ENCODE results near the gene VPS13C. TPM values are rescaled to one million over a fixed set of nuclear protein-coding genes. Genes with fewer than 3 reads are reported as not detected.

The VPS13C gene
- total and polyA plus RNA-seq, 2 experiments from 2014 or later, result 10.2 to 20.5 TPM

DNA sequence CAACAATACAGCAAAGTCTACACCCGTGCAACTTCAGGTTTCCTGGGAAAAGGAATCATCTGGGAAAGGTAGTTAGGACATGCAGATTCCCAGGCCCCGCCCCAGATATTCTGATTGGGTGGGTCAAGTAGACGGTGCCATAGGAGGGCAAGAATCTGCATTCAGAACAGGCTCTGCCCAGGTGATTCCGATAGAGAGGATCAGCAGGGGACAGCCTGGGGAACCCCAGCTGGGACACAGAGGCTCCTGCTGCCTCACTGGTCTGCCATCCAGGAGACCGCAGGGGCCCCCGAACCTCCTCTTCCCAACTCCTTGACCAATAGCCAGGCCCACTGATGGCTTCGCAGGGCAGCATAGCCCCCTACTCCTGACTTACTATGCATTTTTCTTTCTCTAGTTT lies 243.4 kb downstream of the VPS13C start (continued):
- TF ChIP-seq ETS1 (IDR thresholded peaks at IDR 0.05) (no peak), EZH2 (IDR thresholded peaks at IDR 0.05; ENCODE audit: low read depth, unreplicated experiment) (no peak), CTCF (conservative IDR thresholded peaks at IDR 0.05; ENCODE audit: low read depth in 2 of 2) (no peak), NANOG (IDR thresholded peaks at IDR 0.05; ENCODE audit: borderline replicate concordance) (no peak), POLR2AphosphoS5 (IDR thresholded peaks at IDR 0.05; ENCODE audit: low read depth) (no peak), STAT1 (IDR thresholded peaks at IDR 0.05; ENCODE audit: unreplicated experiment) (no peak)
- TF ChIP-seq, protein P1, sequence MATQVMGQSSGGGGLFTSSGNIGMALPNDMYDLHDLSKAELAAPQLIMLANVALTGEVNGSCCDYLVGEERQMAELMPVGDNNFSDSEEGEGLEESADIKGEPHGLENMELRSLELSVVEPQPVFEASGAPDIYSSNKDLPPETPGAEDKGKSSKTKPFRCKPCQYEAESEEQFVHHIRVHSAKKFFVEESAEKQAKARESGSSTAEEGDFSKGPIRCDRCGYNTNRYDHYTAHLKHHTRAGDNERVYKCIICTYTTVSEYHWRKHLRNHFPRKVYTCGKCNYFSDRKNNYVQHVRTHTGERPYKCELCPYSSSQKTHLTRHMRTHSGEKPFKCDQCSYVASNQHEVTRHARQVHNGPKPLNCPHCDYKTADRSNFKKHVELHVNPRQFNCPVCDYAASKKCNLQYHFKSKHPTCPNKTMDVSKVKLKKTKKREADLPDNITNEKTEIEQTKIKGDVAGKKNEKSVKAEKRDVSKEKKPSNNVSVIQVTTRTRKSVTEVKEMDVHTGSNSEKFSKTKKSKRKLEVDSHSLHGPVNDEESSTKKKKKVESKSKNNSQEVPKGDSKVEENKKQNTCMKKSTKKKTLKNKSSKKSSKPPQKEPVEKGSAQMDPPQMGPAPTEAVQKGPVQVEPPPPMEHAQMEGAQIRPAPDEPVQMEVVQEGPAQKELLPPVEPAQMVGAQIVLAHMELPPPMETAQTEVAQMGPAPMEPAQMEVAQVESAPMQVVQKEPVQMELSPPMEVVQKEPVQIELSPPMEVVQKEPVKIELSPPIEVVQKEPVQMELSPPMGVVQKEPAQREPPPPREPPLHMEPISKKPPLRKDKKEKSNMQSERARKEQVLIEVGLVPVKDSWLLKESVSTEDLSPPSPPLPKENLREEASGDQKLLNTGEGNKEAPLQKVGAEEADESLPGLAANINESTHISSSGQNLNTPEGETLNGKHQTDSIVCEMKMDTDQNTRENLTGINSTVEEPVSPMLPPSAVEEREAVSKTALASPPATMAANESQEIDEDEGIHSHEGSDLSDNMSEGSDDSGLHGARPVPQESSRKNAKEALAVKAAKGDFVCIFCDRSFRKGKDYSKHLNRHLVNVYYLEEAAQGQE (IDR thresholded peaks at IDR 0.05; ENCODE audit: unreplicated experiment), result no peak

DNA sequence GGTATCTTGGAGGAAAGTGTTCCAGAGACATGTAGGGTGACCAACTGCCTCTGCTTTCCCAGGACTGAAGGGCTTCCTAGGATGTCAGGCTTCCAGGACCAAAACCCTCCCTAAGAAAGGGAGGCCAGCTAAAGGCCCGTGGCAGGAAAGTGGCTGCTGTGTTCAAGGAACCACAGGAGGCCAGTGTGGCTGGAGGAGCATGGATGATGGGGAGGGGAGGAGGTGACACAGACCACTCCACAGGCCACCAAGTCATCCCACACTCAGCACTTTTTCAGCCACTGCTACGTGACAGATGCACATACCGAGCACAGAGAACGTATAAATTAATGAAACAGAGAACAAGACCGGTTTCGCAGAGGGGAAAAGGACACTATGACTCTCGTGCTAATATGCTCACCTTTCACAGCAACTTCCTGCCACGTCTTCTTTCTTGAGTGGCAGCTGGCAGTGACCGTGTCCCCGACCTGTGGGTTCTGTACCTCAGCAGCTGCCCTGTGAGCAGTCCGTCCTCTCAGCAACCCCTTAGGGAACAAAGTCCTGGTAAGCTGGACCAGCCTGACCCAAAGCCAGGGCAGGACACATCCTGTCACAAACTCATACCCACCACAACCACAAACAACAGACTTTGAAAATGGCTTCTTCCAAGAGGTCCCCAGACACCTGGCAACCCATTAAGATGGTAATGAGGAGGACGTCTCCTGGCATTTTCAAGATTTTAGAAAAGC lies 244.7 kb downstream of the VPS13C start:
- no peak overlapping the region for H3K4me2 ChIP-seq
- peak overlapping the region; percentile 10; the same call in 1 of the 2 replicates for H2AFZ ChIP-seq
- no peaks in the 10 kb centered on the region for H3K79me2 ChIP-seq (replicated peaks; ENCODE audit: insufficient read depth)
- DNase-seq (ENCODE audit: low spot score), result no peak
- peaks cover 15% of the 10 kb centered on the region for H3K4me1 Mint-ChIP-seq
- no peaks in the 10 kb centered on the region for H3K36me3 ChIP-seq (ENCODE audit: insufficient read depth)
- TF ChIP-seq STAT1 (IDR thresholded peaks at IDR 0.05; ENCODE audit: unreplicated experiment), result no peak
- TF ChIP-seq JUNB (IDR thresholded peaks at IDR 0.05; ENCODE audit: unreplicated experiment), result no peak
- TF ChIP-seq, protein P1 (IDR thresholded peaks at IDR 0.05; ENCODE audit: unreplicated experiment), result no peak
- no peaks in the 10 kb centered on the region for H3F3A ChIP-seq (replicated peaks; ENCODE audit: low read depth)
- no peaks in the 10 kb centered on the region for H3K27me3 ChIP-seq (ENCODE audit: insufficient read depth)
- H3K36me3 Mint-ChIP-seq (ENCODE audit: low read depth), result no peaks in the 10 kb centered on the region
- ATAC-seq, result no peak
- H3K27ac Mint-ChIP-seq, result no peak overlapping the region
- H3K27ac ChIP-seq (ENCODE audit: low read depth), result no peak overlapping the region
- H3K27me3 Mint-ChIP-seq (ENCODE audit: insufficient read depth, low read depth, poor library complexity), result no peaks in the 10 kb centered on the region
- H3K9me3 Mint-ChIP-seq, result no peaks in the 10 kb centered on the region
- no peaks in the 10 kb centered on the region for H4K20me1 ChIP-seq (replicated peaks; ENCODE audit: insufficient read depth)
- no peak overlapping the region for H3K4me3 Mint-ChIP-seq
- no peaks in the 10 kb centered on the region for H3K9me2 ChIP-seq (ENCODE audit: insufficient read depth)
- H3K4me3 ChIP-seq, result no peak overlapping the region
- H3K4me1 ChIP-seq (ENCODE audit: insufficient read depth), result 0 out of 2 replicates have a peak, but pooled peaks cover 3% of the 10 kb centered on the region

Data from GM23338 (cell line).